Tibial nerve (tissue), 4 donors: ENCODE data around the gene SRBD1. TPM values are rescaled to one million over a fixed set of nuclear protein-coding genes. Genes with fewer than 3 reads are reported as not detected.
A peak's percentile ranks its signal among the peaks of the same experiment; 100 is the strongest.

Source experiments
- DNase-seq, 2 donors: peaks; one replicate each; pipeline ENCODE4 v3.0.0-alpha.2; 2019; ENCODE audit warnings: low spot score in 2 of 2
- H3K27ac ChIP-seq, 4 donors: fragments of 200-600 bp; sonication (generic) in 3 of 4; one replicate each; pipeline ENCODE4 v1.5.1; 2017 to 2019; ENCODE audit warnings: mild to moderate bottlenecking in 1 of 4
- H3K27me3 ChIP-seq, 2 donors: fragments of 200-600 bp; sonication (generic) in 1 of 2; one replicate each; pipeline versions ENCODE4 v1.5.1 to v1.6.0; 2017 to 2019
- H3K36me3 ChIP-seq, 3 donors: fragments of 200-600 bp; sonication (generic); one replicate each; pipeline ENCODE4 v1.5.1; 2018 to 2019
- H3K4me1 ChIP-seq, 4 donors: fragments of 200-600 bp; sonication (generic) in 3 of 4; one replicate each; pipeline ENCODE4 v1.5.1; 2017 to 2019
- H3K4me3 ChIP-seq, 4 donors: fragments of 200-600 bp; sonication (generic) in 3 of 4; one replicate each; pipeline ENCODE4 v1.5.1; 2017 to 2019; ENCODE audit warnings: mild to moderate bottlenecking in 1 of 4, moderate library complexity in 1 of 4
- H3K9me3 ChIP-seq, 4 donors: fragments of 200-600 bp; sonication (generic) in 3 of 4; one replicate each; pipeline ENCODE4 v1.5.1; 2017 to 2019
- EP300 ChIP-seq, 2 donors: sonication (generic); formaldehyde crosslinking; IDR thresholded peaks; one replicate each; pipeline ENCODE4 v1.6.1; 2017; ENCODE audit warnings: antibody characterized with exemption in 2 of 2, mild to moderate bottlenecking in 1 of 2
- POLR2A ChIP-seq, 2 donors: fragments of 450-650 bp; IDR thresholded peaks; one replicate each; pipeline ENCODE4 v1.6.1; 2017; ENCODE audit warnings: antibody characterized with exemption in 2 of 2, mild to moderate bottlenecking in 2 of 2, moderate library complexity in 2 of 2
- WGBS, 2 donors: methylation state at CpG; one replicate each; pipeline ENCODE4 v1.1.5; 2018; 5-methylcytosine and 5-hydroxymethylcytosine counted together
- total RNA-seq, 4 donors: library from RNA; depleted of rRNA; stranded (reverse); fragments of >200 nt; gene quantifications; one replicate each; pipeline ENCODE4 v1.1.0, GENCODE V29; 2016
- TF ChIP-seq, protein P1 (sequence below), 5 experiments: fragments of 200-600 bp in 3 of 5; fragments of 450-650 bp in 2 of 5; sonication (generic) in 3 of 5; IDR thresholded peaks; one replicate each; pipeline ENCODE4 v1.5.1; 2016 to 2019; ENCODE audit warnings: antibody characterized with exemption in 5 of 5, mild to moderate bottlenecking in 3 of 5, moderate library complexity in 2 of 5

Gene SRBD1
- total RNA-seq, 4 donors from 2014 or later = 14.7 to 36.7 (median 20.8) TPM

DNA sequence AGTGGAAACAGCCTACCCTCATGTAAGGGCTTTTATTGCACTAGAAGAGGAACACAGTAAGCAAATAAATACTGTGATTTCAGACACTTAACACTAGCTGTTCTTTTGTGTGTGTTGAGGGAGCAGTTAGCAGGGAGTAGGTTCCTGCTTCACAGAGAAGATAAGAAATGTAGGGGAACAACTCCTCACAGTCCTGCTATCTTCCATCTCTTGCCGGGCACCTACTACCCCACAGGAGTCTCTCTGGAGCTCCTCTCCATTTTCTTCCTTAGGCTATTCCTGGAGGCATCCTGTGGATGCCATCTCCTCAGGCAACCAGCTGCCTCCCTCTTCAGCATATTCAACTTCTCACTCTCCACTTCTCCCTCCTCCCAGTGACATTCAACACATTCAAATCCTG, 145.0 kb downstream of the SRBD1 start:
- Histone ChIP-seq H3K27me3 (no peaks in the 10 kb centered on the region), H3K9me3 (no peaks in the 10 kb centered on the region), H3K36me3 (no peaks in the 10 kb centered on the region), H3K4me1 (peaks cover 0 to 18% (median 4%) of the 10 kb centered on the region in 4 donors), H3K27ac (no peak overlapping the region), H3K4me3 (no peak overlapping the region)
- no peak for DNase-seq
- WGBS, 2 donors = 64 to 79% methylated on average over 1 of the region's 1 CpG
- TF ChIP-seq POLR2A (IDR thresholded peaks at IDR 0.05) (no peak), EP300 (IDR thresholded peaks at IDR 0.05) (no peak)
- TF ChIP-seq, protein P1, sequence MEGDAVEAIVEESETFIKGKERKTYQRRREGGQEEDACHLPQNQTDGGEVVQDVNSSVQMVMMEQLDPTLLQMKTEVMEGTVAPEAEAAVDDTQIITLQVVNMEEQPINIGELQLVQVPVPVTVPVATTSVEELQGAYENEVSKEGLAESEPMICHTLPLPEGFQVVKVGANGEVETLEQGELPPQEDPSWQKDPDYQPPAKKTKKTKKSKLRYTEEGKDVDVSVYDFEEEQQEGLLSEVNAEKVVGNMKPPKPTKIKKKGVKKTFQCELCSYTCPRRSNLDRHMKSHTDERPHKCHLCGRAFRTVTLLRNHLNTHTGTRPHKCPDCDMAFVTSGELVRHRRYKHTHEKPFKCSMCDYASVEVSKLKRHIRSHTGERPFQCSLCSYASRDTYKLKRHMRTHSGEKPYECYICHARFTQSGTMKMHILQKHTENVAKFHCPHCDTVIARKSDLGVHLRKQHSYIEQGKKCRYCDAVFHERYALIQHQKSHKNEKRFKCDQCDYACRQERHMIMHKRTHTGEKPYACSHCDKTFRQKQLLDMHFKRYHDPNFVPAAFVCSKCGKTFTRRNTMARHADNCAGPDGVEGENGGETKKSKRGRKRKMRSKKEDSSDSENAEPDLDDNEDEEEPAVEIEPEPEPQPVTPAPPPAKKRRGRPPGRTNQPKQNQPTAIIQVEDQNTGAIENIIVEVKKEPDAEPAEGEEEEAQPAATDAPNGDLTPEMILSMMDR (IDR thresholded peaks at IDR 0.05) = no peak

DNA sequence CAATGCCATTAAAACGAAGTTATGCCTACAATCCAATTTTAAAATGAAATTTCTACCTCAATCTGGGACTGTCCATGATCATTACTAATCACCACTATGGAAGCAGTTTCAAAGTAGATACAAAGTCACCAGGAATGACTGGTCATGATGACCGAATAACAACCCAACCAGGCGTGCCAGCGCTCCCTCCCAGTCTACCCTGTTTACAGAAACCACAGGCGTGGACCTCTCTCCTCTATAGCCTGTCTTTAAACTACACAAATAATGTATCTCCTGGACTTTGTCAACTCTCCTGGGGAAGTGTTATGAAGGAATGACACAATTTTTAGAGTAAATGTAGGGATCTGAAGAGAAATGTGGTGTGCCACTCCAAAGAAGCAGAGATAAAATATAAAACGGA, 150.2 kb downstream of the SRBD1 start:
- no peak for DNase-seq
- H3K4me3 ChIP-seq = no peak overlapping the region
- 94 to 96% methylated on average over 6 of the region's 6 CpGs for WGBS, 2 donors
- H3K27ac ChIP-seq = no peak overlapping the region
- peaks cover 0 to 15% (median 0%) of the 10 kb centered on the region in 4 donors for H3K4me1 ChIP-seq
- H3K27me3 ChIP-seq = no peaks in the 10 kb centered on the region
- no peaks in the 10 kb centered on the region for H3K36me3 ChIP-seq
- no peaks in the 10 kb centered on the region for H3K9me3 ChIP-seq
- TF ChIP-seq POLR2A (IDR thresholded peaks at IDR 0.05) (no peak), EP300 (IDR thresholded peaks at IDR 0.05) (no peak)
- TF ChIP-seq, protein P1 (IDR thresholded peaks at IDR 0.05) = no peak

DNA sequence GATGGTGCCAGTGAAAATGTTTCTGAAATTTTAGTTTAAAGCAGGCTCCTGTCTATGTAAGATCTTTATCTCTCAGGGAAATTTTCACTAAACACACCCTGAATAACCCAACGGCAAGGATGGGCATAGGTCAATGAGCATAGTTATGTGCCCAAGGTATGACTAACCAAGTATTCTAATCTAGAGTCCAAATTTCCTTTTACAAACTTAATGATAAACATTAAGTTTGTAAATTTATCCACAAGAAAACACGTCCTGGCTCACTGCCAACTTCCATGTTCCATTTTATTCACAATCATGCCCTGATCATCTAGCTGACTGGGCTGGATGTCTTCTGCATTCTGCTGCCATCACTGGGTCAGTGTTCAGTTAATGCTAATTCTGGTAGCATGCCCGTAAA, 151.2 kb downstream of the SRBD1 start:
- WGBS, 2 donors = 88 to 94% methylated on average over 3 of the region's 3 CpGs
- DNase-seq = peak in 1 of 2 donors; percentile 12
- Histone ChIP-seq H3K4me3 (no peak overlapping the region), H3K27ac (no peak overlapping the region), H3K27me3 (no peaks in the 10 kb centered on the region), H3K36me3 (no peaks in the 10 kb centered on the region), H3K4me1 (peaks cover 0 to 15% (median 0%) of the 10 kb centered on the region in 4 donors), H3K9me3 (no peaks in the 10 kb centered on the region)
- TF ChIP-seq EP300 (IDR thresholded peaks at IDR 0.05) = no peak
- TF ChIP-seq, protein P1 (IDR thresholded peaks at IDR 0.05) = no peak
- TF ChIP-seq POLR2A (IDR thresholded peaks at IDR 0.05) = no peak

DNA sequence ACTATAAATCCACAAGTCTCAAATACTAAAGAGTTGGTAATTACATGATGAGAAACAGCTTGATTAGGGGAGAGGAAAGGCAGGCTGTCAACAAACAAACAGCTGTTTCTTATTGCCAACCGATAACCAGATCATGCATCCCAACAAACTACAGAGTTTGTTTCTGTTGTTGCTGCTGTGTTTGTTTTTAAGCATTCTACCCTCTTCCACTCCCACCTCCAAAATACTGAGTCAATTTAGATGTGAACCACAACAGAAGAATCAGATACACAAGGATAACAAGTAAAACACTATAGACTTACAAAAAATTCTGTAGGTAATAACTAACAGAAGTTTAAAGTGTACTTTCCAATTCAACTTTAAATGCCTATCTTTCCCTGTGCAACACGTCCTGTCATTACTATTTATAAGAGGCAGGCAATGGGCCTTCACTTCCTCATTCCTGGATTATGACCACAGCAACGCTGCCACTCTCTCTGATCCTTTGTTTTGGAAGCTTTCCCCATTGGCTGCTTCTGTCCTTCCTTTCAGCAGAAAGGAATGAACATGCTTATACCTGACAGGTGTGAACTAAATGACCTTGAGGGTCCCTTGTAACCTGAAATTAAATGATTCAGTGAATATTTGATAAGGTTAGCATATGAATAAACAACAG, 152.0 kb downstream of the SRBD1 start:
- H3K4me1 ChIP-seq = peaks cover 0 to 15% (median 0%) of the 10 kb centered on the region in 4 donors
- H3K9me3 ChIP-seq = no peaks in the 10 kb centered on the region
- H3K27me3 ChIP-seq = no peaks in the 10 kb centered on the region
- H3K36me3 ChIP-seq = no peaks in the 10 kb centered on the region
- WGBS, 2 donors = 21 to 23% methylated on average over 3 of the region's 3 CpGs
- TF ChIP-seq POLR2A (IDR thresholded peaks at IDR 0.05) (no peak), EP300 (IDR thresholded peaks at IDR 0.05) (no peak)
- TF ChIP-seq, protein P1 (IDR thresholded peaks at IDR 0.05) = no peak
- H3K27ac ChIP-seq = peak overlapping the region in 2 of 4 donors; percentile 14 to 26
- peak in 1 of 2 donors; percentile 12 for DNase-seq
- H3K4me3 ChIP-seq = no peak overlapping the region

DNA sequence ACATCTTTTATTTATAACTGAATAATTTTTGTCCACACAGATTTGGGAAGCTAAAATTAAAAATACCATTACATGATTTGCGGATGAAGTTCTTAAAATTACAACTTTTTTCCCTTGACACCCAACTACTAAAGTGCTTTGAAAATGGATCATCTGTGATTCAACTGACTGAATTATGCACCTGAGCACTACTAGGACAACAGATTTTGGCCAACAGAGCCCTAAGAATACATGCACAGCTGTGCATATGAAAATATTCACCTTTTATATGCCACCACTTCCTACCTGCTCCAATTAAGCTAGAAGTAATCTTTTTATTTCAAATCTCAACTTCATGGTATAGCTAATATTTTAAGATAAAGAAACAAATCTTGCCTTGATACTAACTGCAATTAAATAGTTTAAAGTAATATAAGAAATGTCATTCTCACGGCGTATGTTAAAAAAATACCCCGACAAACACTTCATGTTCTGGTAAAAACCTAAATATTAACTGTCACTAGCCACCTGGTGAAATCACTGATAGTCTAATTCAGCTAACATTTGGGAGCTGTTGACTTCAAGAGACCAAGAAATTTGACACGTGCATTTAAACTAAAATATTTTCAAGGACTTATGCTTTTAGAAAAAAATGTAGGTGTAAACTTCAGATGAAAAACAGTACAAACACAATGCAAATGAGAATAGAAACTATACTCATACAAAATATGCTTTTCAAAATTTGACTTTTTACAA, 153.7 kb downstream of the SRBD1 start:
- H3K9me3 ChIP-seq = no peaks in the 10 kb centered on the region
- no peak overlapping the region for H3K27ac ChIP-seq
- H3K4me3 ChIP-seq = no peak overlapping the region
- WGBS, 2 donors = 95 to 97% methylated on average over 5 of the region's 5 CpGs
- no peak for TF ChIP-seq POLR2A (IDR thresholded peaks at IDR 0.05)
- TF ChIP-seq, protein P1 (IDR thresholded peaks at IDR 0.05) = no peak
- no peak for TF ChIP-seq EP300 (IDR thresholded peaks at IDR 0.05)
- H3K36me3 ChIP-seq = no peaks in the 10 kb centered on the region
- H3K4me1 ChIP-seq = peaks cover 0 to 21% (median 0%) of the 10 kb centered on the region in 4 donors
- no peaks in the 10 kb centered on the region for H3K27me3 ChIP-seq
- no peak for DNase-seq
